Nephron progenitor cell (in vitro differentiated cells): ENCODE measurements around the gene ATP5F1C.
"Not testable (repeated sequence)": the region's sequence is repeated elsewhere in the genome, so short reads cannot be mapped to it uniquely, and the experiment has no call there.

Experiments used
- DNase-seq: peaks from one replicate; pipeline ENCODE4 v3.0.0; 2021
- H3K27ac Mint-ChIP-seq: 2 replicates; pipeline ENCODE4 v1.8.0; 2021; ENCODE audit warnings: mild to moderate bottlenecking, moderate library complexity, mixed read lengths
- H3K27me3 Mint-ChIP-seq: 2 replicates; pipeline ENCODE4 v1.8.0; 2021; ENCODE audit warnings: mild to moderate bottlenecking, low read depth, mixed read lengths; ENCODE audit not compliant: poor library complexity
- H3K36me3 Mint-ChIP-seq: 2 replicates; pipeline ENCODE4 v1.8.0; 2021; ENCODE audit warnings: low read depth, mixed read lengths
- H3K4me1 Mint-ChIP-seq: 2 replicates; pipeline ENCODE4 v1.8.0; 2021; ENCODE audit warnings: mixed read lengths
- H3K4me3 Mint-ChIP-seq: 2 replicates; pipeline ENCODE4 v1.8.0; 2021; ENCODE audit warnings: mild to moderate bottlenecking, moderate library complexity, mixed read lengths
- H3K9me3 Mint-ChIP-seq: 2 replicates; pipeline ENCODE4 v1.8.0; 2021; ENCODE audit warnings: mild to moderate bottlenecking, moderate library complexity, mixed read lengths
- TF ChIP-seq, protein P1 (sequence below): fragments of 200-600 bp; sonication (generic); IDR thresholded peaks from 2 replicates; pipeline ENCODE4 v1.5.0; 2021; ENCODE audit warnings: antibody characterized with exemption

ATP5F1C gene

DNA sequence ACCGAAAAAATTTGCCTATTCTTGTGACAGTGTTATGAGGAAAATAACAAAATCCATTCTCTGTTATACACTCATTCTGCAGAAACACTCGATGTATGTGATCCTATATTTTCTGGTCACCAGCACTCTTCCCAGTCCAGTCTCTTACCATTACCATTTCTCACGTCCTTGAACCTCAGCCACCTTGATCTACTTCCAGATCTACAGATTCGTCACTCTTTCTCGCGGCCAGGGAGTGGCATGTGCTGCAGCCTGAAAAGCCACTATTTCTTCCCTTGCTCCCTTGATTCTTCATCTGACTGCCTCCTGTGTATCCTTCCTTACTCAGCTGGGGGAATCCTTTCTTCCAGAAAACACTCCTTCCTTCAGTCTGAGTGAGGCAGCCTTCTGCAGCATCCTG lies 16.2 kb downstream of the ATP5F1C start:
- Mint-ChIP-seq H3K9me3 (no peaks in the 10 kb centered on the region), H3K27me3 (no peaks in the 10 kb centered on the region), H3K36me3 (peaks cover 65% of the 10 kb centered on the region), H3K4me1 (no peaks in the 10 kb centered on the region), H3K27ac (no peak overlapping the region), H3K4me3 (no peak overlapping the region)
- DNase-seq = no peak
- TF ChIP-seq, protein P1, sequence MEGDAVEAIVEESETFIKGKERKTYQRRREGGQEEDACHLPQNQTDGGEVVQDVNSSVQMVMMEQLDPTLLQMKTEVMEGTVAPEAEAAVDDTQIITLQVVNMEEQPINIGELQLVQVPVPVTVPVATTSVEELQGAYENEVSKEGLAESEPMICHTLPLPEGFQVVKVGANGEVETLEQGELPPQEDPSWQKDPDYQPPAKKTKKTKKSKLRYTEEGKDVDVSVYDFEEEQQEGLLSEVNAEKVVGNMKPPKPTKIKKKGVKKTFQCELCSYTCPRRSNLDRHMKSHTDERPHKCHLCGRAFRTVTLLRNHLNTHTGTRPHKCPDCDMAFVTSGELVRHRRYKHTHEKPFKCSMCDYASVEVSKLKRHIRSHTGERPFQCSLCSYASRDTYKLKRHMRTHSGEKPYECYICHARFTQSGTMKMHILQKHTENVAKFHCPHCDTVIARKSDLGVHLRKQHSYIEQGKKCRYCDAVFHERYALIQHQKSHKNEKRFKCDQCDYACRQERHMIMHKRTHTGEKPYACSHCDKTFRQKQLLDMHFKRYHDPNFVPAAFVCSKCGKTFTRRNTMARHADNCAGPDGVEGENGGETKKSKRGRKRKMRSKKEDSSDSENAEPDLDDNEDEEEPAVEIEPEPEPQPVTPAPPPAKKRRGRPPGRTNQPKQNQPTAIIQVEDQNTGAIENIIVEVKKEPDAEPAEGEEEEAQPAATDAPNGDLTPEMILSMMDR = no peak

DNA sequence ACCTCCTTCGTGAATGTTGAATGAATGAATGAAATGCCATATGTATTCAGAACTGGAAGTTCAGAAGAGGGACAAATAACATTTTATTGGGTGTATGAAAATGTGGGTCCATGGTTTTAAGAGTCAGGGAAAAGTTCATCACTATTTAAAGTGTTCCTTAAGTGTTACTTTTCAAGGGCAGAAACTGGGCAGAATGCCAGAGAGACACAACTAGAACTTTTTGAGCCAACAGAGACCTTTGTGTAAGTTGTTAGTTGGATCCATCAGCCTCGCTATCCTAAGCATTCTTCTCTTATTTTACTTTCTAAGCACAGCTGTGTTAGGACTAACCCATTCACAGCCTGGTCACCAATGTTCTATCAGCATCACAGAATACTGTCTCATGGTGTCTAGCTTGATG lies 16.8 kb downstream of the ATP5F1C start:
- no peak overlapping the region for H3K27ac Mint-ChIP-seq
- H3K36me3 Mint-ChIP-seq = peaks cover 60% of the 10 kb centered on the region
- no peaks in the 10 kb centered on the region for H3K4me1 Mint-ChIP-seq
- no peak for DNase-seq
- TF ChIP-seq, protein P1 = no peak
- no peak overlapping the region for H3K4me3 Mint-ChIP-seq
- H3K9me3 Mint-ChIP-seq = no peaks in the 10 kb centered on the region
- H3K27me3 Mint-ChIP-seq = no peaks in the 10 kb centered on the region

DNA sequence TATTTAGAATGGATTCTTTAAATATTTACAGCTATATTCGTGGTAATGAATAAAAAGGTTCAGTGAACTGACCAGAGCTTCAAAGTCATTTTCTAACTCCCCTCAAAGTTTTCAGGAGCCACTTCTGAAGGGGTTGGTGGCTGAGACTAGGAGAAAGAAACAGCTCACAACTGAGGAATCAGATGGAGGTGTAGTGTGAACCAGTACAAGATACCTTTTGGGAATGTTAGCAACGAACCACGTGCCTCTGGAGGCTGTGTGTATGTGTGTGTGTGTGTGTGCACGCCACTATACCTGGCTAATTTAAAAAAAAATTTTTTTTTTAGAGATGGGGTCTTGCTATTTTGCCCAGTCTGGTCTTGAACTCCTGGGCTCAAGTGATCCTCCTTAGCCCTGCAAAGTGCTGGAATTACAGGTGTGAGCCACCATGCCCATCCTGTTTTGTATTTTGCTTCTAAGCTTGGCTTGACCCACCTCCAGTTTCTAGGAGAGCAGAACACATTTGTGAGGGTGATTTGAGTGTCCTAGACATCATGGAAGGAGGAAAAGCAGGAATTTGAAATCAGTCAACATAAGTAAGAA lies 20.8 kb downstream of the ATP5F1C start:
- Mint-ChIP-seq H3K9me3 (no peaks in the 10 kb centered on the region), H3K27ac (no peak overlapping the region), H3K4me1 (peaks cover 5% of the 10 kb centered on the region), H3K36me3 (peaks cover 33% of the 10 kb centered on the region), H3K27me3 (peaks cover 13% of the 10 kb centered on the region), H3K4me3 (no peak overlapping the region)
- TF ChIP-seq, protein P1 = no peak
- DNase-seq = no peak

DNA sequence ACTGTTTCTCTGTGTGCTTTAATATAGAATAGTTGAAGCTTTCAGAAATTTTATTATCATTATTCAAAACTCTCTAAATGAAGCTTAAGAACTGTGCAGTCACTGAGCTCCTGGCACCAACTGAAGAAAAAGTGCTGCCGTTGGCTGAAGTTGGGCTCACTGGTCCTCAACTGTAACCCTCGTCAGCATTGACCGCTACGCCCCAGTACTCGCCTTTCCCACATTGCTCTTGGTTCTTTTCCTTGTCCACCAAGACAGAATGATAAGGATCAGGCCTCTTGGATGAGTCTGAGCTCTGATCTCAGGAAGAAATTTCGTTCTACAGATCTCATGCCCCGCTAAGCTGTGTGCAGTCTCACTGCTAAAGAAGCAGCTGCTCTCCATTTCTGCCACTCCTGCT lies 22.5 kb downstream of the ATP5F1C start:
- H3K4me3 Mint-ChIP-seq = no peak overlapping the region
- peaks cover 24% of the 10 kb centered on the region for H3K27me3 Mint-ChIP-seq
- H3K27ac Mint-ChIP-seq = peak overlapping the region; percentile 18
- no peaks in the 10 kb centered on the region for H3K9me3 Mint-ChIP-seq
- H3K36me3 Mint-ChIP-seq = peaks cover 16% of the 10 kb centered on the region
- no peak for DNase-seq
- H3K4me1 Mint-ChIP-seq = peaks cover 5% of the 10 kb centered on the region
- TF ChIP-seq, protein P1 = no peak

DNA sequence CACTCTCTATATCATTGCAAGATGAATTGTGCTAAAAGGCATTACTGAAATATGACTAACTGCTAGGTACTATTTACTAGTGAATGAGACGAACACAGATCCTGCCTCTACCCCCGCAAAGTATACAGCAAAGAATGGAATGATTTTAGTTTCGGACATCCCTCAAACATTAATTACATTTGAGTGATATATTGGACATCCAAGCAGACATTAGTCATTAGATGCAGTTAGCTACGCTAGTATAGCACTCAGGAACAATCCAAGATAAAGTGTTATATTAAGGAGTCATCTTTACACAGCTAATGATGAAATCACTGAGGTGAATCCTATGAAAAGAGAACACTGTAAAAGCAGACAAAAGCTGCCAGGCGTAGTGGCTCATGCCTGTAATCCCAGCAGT lies 23.0 kb downstream of the ATP5F1C start:
- TF ChIP-seq, protein P1 = no peak
- H3K4me3 Mint-ChIP-seq = no peak overlapping the region
- peaks cover 29% of the 10 kb centered on the region for H3K27me3 Mint-ChIP-seq

DNA sequence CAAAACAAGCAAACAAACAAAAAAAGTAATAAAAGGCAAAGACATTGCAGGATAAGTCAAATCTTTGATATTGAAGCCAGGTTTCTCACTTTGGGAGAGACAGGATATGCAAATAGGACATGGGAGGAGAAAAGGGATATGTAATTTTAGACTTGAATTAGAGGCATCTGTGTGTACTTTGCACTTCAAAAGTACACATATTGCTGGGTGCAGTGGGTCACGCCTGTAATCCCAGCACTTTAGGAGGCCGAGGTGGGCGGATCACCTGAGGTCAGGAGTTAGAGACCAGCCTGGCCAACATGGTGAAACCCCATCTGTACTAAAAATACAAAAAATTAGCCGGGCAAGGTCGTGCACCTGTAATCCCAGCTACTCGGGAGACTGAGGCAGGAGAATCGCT lies 23.8 kb downstream of the ATP5F1C start:
- not testable (repeated sequence) for H3K4me3 Mint-ChIP-seq, H3K4me1 Mint-ChIP-seq, H3K9me3 Mint-ChIP-seq, DNase-seq, H3K27ac Mint-ChIP-seq
- H3K27me3 Mint-ChIP-seq = peaks cover 37% of the 10 kb centered on the region
- peaks cover 13% of the 10 kb centered on the region for H3K36me3 Mint-ChIP-seq

More for the DNA sequence above, 23.0 kb downstream of the ATP5F1C start:
- Mint-ChIP-seq H3K36me3 (peaks cover 16% of the 10 kb centered on the region), H3K27ac (no peak overlapping the region), H3K4me1 (peaks cover 5% of the 10 kb centered on the region), H3K9me3 (no peaks in the 10 kb centered on the region)
- no peak for DNase-seq
